SK-N-SH (cell line): ENCODE measurements around the gene AXIN2. TPM values are rescaled to one million over a fixed set of nuclear protein-coding genes. Genes with fewer than 3 reads are reported as not detected.

Experiments
- CTCF ChIA-PET: fragments of 300-600, 350-600 bp; formaldehyde crosslinking; extraction: SDS; loops from one replicate; lab custom pipeline; 2021; lab: Yijun Ruan, JAX
- POLR2A ChIA-PET: fragments of 350-600 bp; sonication (Branson Sonifier 250); formaldehyde crosslinking; extraction: SDS; loops from one replicate; lab custom pipeline; 2020; ENCODE audit warnings: antibody characterized with exemption, inconsistent platforms; lab: Yijun Ruan, JAX
- DNase-seq: peaks from one replicate; pipeline ENCODE4 v3.0.0; 2012
- H2AFZ ChIP-seq: fragments of 200-600 bp; sonication (generic); 2 replicates; pipeline ENCODE4 v1.8.1; 2016; ENCODE audit warnings: antibody characterized with exemption, mild to moderate bottlenecking, low read depth
- H3F3A ChIP-seq: fragments of 200-600 bp; sonication (generic); replicated peaks from 2 replicates; pipeline ENCODE3; 2016; ENCODE audit warnings: antibody characterized with exemption, mild to moderate bottlenecking; ENCODE audit not compliant: insufficient read depth
- H3K27ac ChIP-seq, 2 experiments: fragments of 200-500 bp in 1 of 2; fragments of 200-600 bp in 1 of 2; sonication (Bioruptor generic) in 1 of 2; sonication (generic), shearing (Covaris generic) in 1 of 2; 2 replicates each; pipeline versions ENCODE4 v1.5.1 to v1.6.1; 2014 to 2016; ENCODE audit warnings: low read depth in 2 of 2, inconsistent platforms in 1 of 2, low read length in 1 of 2, mild to moderate bottlenecking in 1 of 2, mixed read lengths in 1 of 2
- H3K27me3 ChIP-seq: fragments of 200-600 bp; sonication (generic), shearing (Covaris generic); 2 replicates; pipeline ENCODE4 v1.6.1; 2016; ENCODE audit warnings: mixed run types; ENCODE audit not compliant: insufficient read depth
- H3K36me3 ChIP-seq, 2 experiments: fragments of 200-500 bp in 1 of 2; fragments of 200-600 bp in 1 of 2; sonication (Bioruptor generic) in 1 of 2; sonication (generic) in 1 of 2; replicated peaks in 1 of 2; 2 replicates each; pipeline versions ENCODE3 to v1.5.1; 2014 to 2016; ENCODE audit warnings: low read length in 1 of 2, mild to moderate bottlenecking in 1 of 2; ENCODE audit not compliant: insufficient read depth in 2 of 2, control insufficient read depth in 1 of 2
- H3K4me1 ChIP-seq, 2 experiments: fragments of 200-500 bp in 1 of 2; fragments of 200-600 bp in 1 of 2; sonication (Bioruptor generic) in 1 of 2; sonication (generic), shearing (Covaris generic) in 1 of 2; 2 replicates each; pipeline versions ENCODE4 v1.5.1 to v1.6.1; 2014 to 2016; ENCODE audit warnings: low read depth in 1 of 2, low read length in 1 of 2, mixed run types in 1 of 2; ENCODE audit not compliant: insufficient read depth in 2 of 2, control insufficient read depth in 1 of 2
- H3K4me2 ChIP-seq: fragments of 200-600 bp; sonication (generic), shearing (Covaris generic); 2 replicates; pipeline ENCODE4 v1.6.1; 2017; ENCODE audit warnings: mixed run types
- H3K4me3 ChIP-seq, 2 experiments: fragments of 200-500 bp in 1 of 2; fragments of 200-600 bp in 1 of 2; sonication (Bioruptor generic) in 1 of 2; sonication (generic), shearing (Covaris generic) in 1 of 2; 2 replicates each; pipeline versions ENCODE4 v1.5.1 to v1.8.1; 2014 to 2016; ENCODE audit warnings: low read depth in 2 of 2, inconsistent platforms in 1 of 2, low read length in 1 of 2, mild to moderate bottlenecking in 1 of 2, mixed read lengths in 1 of 2, moderate library complexity in 1 of 2
- H3K79me2 ChIP-seq: fragments of 200-600 bp; sonication (generic); 2 replicates; pipeline ENCODE4 v1.8.1; 2017; ENCODE audit warnings: mild to moderate bottlenecking; ENCODE audit not compliant: insufficient read depth
- H3K9ac ChIP-seq: fragments of 200-600 bp; sonication (generic); 2 replicates; pipeline ENCODE4 v1.6.1; 2017; ENCODE audit warnings: mixed run types
- H3K9me2 ChIP-seq: fragments of 200-600 bp; sonication (generic); 2 replicates; pipeline ENCODE4 v1.6.1; 2017; ENCODE audit warnings: mixed run types
- H3K9me3 ChIP-seq: fragments of 200-600 bp; sonication (generic); 2 replicates; pipeline ENCODE4 v1.6.1; 2017; ENCODE audit warnings: mixed run types, mild to moderate bottlenecking, moderate library complexity
- H4K20me1 ChIP-seq: fragments of 200-600 bp; sonication (generic); 2 replicates; pipeline ENCODE4 v1.6.1; 2017; ENCODE audit warnings: mild to moderate bottlenecking, mixed run types; ENCODE audit not compliant: insufficient read depth
- CHD2 ChIP-seq: fragments of 150-350 bp; IDR thresholded peaks from 2 replicates; pipeline ENCODE4 v1.6.1; 2018; ENCODE audit warnings: low read length; ENCODE audit not compliant: partially characterized antibody
- CTCF ChIP-seq: fragments of 200-600 bp; sonication (generic); IDR thresholded peaks from 2 replicates; pipeline ENCODE4 v1.6.1; 2017; ENCODE audit warnings: antibody characterized with exemption, mild to moderate bottlenecking, moderate library complexity
- EZH2phosphoT487 ChIP-seq: fragments of 200-600 bp; sonication (generic); IDR thresholded peaks from 2 replicates; pipeline ENCODE4 v1.6.1; 2017; ENCODE audit warnings: low read depth, mixed run types, mild to moderate bottlenecking, antibody characterized with exemption, moderate library complexity, borderline replicate concordance
- FOSL2 ChIP-seq: IDR thresholded peaks from 2 replicates; pipeline ENCODE4 v1.4.0; 2012; ENCODE audit warnings: low read depth, mild to moderate bottlenecking, moderate library complexity, borderline replicate concordance
- GABPA ChIP-seq: IDR thresholded peaks from 2 replicates; pipeline ENCODE4 v1.4.0; 2012; ENCODE audit warnings: low read depth, mild to moderate bottlenecking
- JUND ChIP-seq: IDR thresholded peaks from 2 replicates; pipeline ENCODE4 v1.4.0; 2012
- NFIC ChIP-seq: IDR thresholded peaks from 2 replicates; pipeline ENCODE4 v1.4.0; 2012; ENCODE audit warnings: borderline replicate concordance
- POLR2AphosphoS5 ChIP-seq: IDR thresholded peaks from 2 replicates; pipeline ENCODE4 v1.6.1; 2012; ENCODE audit warnings: low read depth, low read length
- RAD21 ChIP-seq: IDR thresholded peaks from 2 replicates; pipeline ENCODE4 v1.6.1; 2012; ENCODE audit warnings: mild to moderate bottlenecking, low read length
- RCOR1 ChIP-seq: fragments of 150-350 bp; IDR thresholded peaks from 2 replicates; pipeline ENCODE4 v1.6.1; 2017; ENCODE audit warnings: antibody characterized with exemption, low read length
- REST ChIP-seq: IDR thresholded peaks from 2 replicates; pipeline ENCODE4 v1.6.1; 2012; ENCODE audit warnings: mild to moderate bottlenecking, low read depth, low read length, moderate library complexity
- RFX5 ChIP-seq: IDR thresholded peaks from 2 replicates; pipeline ENCODE4 v1.6.1; 2012; ENCODE audit warnings: mild to moderate bottlenecking, improper control_type of control experiment, low read length
- SIN3A ChIP-seq: IDR thresholded peaks from 2 replicates; pipeline ENCODE4 v1.6.1; 2012; ENCODE audit warnings: low read depth, mild to moderate bottlenecking, low read length, moderate library complexity, borderline replicate concordance
- SMC3 ChIP-seq: IDR thresholded peaks from 2 replicates; pipeline ENCODE4 v1.6.1; 2012; ENCODE audit warnings: low read depth, low read length, improper control_type of control experiment
- TCF12 ChIP-seq: IDR thresholded peaks from 2 replicates; pipeline ENCODE4 v1.4.0; 2012
- TEAD4 ChIP-seq: IDR thresholded peaks from 2 replicates; pipeline ENCODE4 v1.4.0; 2012; ENCODE audit warnings: mild to moderate bottlenecking, borderline replicate concordance; ENCODE audit not compliant: insufficient read depth
- YY1 ChIP-seq: IDR thresholded peaks from 2 replicates; pipeline ENCODE4 v1.4.0; 2012; ENCODE audit warnings: low read depth, mild to moderate bottlenecking
- WGBS: methylation state at CpG from one replicate; pipeline ENCODE4 v1.1.6; 2017; ENCODE audit warnings: low lambda C conversion rate; 5-methylcytosine and 5-hydroxymethylcytosine counted together
- polyA plus RNA-seq, 3 experiments: library from polyadenylated mRNA; depleted of rRNA; stranded (reverse); fragments of >200 nt; gene quantifications; 2 replicates each; pipeline ENCODE4 v1.2.3, GENCODE V29; 2012
- TF ChIP-seq, protein P1 (sequence below): IDR thresholded peaks from 2 replicates; pipeline ENCODE4; 2012
- TF ChIP-seq, protein P2 (sequence below): IDR thresholded peaks from 2 replicates; pipeline ENCODE4 v1.4.0; 2012; ENCODE audit warnings: low read depth, borderline replicate concordance
- TF ChIP-seq, protein P3 (sequence below): fragments of 150-350 bp; IDR thresholded peaks from 2 replicates; pipeline ENCODE4 v1.6.1; 2016; ENCODE audit warnings: mild to moderate bottlenecking, low read depth, low read length

AXIN2 gene
- polyA plus RNA-seq, 1 of the 3 experiments (the other 2 are of a cell fraction) = 8.3 TPM

DNA sequence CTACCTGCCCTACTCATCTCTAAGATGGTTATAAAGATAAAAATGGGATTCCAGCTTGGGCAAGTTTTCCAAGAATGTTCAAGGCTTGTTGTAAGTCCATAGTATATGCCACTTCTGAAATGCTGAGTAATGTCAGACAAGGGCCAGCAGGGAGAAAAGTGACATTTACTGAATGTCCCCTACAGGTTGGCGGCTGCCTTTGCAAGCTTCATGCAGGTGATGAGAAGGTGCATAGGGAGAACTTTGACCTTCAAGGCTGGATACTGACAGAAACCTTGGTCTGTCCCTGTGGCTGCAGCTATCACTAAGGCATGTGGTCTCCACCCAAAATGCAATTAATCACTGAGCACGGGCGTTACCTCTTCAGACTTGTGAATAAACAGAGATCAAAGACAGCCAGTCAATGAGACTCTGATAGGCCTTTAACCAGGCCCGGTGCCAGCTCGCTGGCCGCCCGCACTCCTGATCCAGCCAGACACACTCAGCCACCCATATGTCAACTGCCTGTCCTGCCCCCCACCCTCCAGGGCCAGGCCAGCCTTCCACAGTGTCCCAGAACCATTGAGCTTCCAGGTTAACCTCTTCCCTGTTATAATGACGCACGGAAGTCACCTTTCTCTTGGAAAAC, 26.8 kb upstream of the AXIN2 start:
- Histone ChIP-seq H3K4me2 (no peak overlapping the region), H3K9me2 (no peaks in the 10 kb centered on the region)
- CTCF ChIA-PET = interaction anchor here (0.6 to 1.7 kb wide), 5 partner anchors 10 to 356 kb away, joined by 3 to 5 read pairs (median 3); no protein-coding TSS in a partner anchor

More for the DNA sequence above, 26.8 kb upstream of the AXIN2 start:
- no peaks in the 10 kb centered on the region for H3K9me3 ChIP-seq
- TF ChIP-seq, protein P1, sequence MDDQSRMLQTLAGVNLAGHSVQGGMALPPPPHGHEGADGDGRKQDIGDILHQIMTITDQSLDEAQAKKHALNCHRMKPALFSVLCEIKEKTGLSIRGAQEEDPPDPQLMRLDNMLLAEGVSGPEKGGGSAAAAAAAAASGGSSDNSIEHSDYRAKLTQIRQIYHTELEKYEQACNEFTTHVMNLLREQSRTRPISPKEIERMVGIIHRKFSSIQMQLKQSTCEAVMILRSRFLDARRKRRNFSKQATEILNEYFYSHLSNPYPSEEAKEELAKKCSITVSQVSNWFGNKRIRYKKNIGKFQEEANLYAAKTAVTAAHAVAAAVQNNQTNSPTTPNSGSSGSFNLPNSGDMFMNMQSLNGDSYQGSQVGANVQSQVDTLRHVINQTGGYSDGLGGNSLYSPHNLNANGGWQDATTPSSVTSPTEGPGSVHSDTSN = no peak
- no peak for TF ChIP-seq REST
- no peak for TF ChIP-seq EZH2phosphoT487
- no peak for TF ChIP-seq CHD2
- TF ChIP-seq FOSL2 = no peak
- TF ChIP-seq RAD21 = no peak
- no peak for TF ChIP-seq TEAD4
- TF ChIP-seq, protein P2, sequence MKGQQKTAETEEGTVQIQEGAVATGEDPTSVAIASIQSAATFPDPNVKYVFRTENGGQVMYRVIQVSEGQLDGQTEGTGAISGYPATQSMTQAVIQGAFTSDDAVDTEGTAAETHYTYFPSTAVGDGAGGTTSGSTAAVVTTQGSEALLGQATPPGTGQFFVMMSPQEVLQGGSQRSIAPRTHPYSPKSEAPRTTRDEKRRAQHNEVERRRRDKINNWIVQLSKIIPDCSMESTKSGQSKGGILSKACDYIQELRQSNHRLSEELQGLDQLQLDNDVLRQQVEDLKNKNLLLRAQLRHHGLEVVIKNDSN = no peak
- no peak for TF ChIP-seq NFIC
- TF ChIP-seq GABPA = no peak
- TF ChIP-seq, protein P3, sequence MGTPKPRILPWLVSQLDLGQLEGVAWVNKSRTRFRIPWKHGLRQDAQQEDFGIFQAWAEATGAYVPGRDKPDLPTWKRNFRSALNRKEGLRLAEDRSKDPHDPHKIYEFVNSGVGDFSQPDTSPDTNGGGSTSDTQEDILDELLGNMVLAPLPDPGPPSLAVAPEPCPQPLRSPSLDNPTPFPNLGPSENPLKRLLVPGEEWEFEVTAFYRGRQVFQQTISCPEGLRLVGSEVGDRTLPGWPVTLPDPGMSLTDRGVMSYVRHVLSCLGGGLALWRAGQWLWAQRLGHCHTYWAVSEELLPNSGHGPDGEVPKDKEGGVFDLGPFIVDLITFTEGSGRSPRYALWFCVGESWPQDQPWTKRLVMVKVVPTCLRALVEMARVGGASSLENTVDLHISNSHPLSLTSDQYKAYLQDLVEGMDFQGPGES = no peak
- TF ChIP-seq RCOR1 = no peak
- no peak for TF ChIP-seq CTCF
- TF ChIP-seq POLR2AphosphoS5 = no peak
- TF ChIP-seq YY1 = no peak
- TF ChIP-seq RFX5 = no peak
- no peak for TF ChIP-seq JUND
- no peak for TF ChIP-seq SIN3A
- no peak for TF ChIP-seq SMC3
- TF ChIP-seq TCF12 = no peak
- H3K27ac ChIP-seq = no peak overlapping the region
- POLR2A ChIA-PET = no interaction called here
- no peaks in the 10 kb centered on the region for H4K20me1 ChIP-seq
- H3K27me3 ChIP-seq = no peaks in the 10 kb centered on the region
- H2AFZ ChIP-seq = no peak overlapping the region
- H3K79me2 ChIP-seq = no peaks in the 10 kb centered on the region
- H3F3A ChIP-seq = no peaks in the 10 kb centered on the region
- H3K36me3 ChIP-seq = no peaks in the 10 kb centered on the region
- H3K4me1 ChIP-seq = peaks cover 0 to 13% of the 10 kb centered on the region in 2 experiments; a peak in 1 of 4 replicates
- H3K9ac ChIP-seq = no peak overlapping the region
- no peak overlapping the region for H3K4me3 ChIP-seq
- DNase-seq = no peak
- WGBS = 90% methylated on average over 9 of the region's 9 CpGs
